GF-D8 (cell line): Measurements from ENCODE around the gene NUP62.

ENCODE experiments used
- DNase-seq: peaks from one replicate; lab custom pipeline; 2025; lab: John Stamatoyannopoulos, UW

NUP62 gene

GRCh38 chr19:49866933-49867782 lies 62.1 kb downstream of the NUP62 start, which contains the start of gene PNKP:
TSS of gene PNKP (minus strand) at chr19:49867576. CDS start at chr19:49867204, 372 bp downstream.
- peak; percentile 93 for DNase-seq

GRCh38 chr19:49864890-49865289 lies 64.4 kb downstream of the NUP62 start:
- no peak for DNase-seq

DNA sequence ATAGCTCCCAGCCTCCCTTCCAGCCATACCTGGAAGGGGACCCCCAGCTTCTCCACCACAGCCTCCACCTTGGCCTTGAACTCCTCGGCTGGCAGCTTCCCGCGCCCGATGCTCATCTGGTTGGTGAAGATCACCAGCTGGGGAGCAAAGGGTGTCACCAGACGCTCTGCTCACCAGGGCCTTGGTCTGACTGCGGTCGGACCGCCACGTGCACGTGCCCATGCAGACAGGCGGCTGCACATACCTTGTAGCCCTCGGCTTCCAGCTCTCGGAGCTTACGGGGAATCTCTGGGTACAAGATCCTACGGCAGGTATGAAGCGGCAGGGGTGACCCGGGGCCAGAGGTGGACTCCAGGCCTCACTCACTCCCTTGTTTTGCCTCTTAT lies 65.4 kb downstream of the NUP62 start:
- no peak for DNase-seq

GRCh38 chr19:49863254-49863934 lies 65.9 kb downstream of the NUP62 start:
- no peak for DNase-seq

- DNase-seq = no peak
Observed at GRCh38 chr19:49862391-49863253, 66.7 kb downstream of the NUP62 start.

DNA sequence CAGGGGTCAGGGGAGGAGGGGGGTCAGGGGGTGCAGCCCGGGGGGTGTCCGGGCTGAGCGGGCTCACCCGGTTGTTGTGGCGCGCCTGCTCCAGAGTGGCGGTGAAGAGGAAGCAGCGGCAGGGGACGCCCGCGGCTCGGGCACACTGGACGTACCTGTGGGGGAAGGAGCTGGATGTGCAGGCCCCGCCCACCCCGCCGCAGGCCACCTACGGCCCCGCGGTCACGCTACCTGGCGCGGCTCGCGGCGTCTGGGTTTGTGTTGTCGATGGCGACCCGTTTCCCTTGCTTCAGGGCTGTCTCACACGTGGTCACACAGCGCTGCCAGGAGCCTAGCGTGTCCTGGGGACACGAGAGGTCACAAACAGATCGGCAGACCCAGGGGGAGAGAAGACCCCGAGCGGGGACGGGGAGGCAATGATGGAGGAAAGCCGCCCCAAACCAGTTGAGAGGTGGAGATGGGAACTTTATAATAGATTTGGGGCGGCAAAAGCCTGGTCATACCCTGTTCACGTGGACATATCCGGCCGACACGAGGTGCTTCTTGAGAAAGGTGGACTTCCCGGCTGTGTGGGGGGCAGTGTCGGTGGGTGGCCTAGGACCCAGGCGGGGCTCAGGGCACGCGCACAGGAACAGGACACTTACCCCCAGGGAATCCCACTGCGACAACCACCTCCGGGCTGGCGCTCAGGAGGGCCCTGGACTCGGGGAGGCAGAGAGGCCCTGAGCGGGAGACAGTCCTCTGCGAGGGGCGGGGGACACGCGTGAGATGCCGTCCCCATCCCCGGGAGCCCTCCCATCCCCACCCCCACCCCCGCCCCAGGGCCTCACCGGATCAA lies 67.5 kb downstream of the NUP62 start:
- no peak for DNase-seq

DNA sequence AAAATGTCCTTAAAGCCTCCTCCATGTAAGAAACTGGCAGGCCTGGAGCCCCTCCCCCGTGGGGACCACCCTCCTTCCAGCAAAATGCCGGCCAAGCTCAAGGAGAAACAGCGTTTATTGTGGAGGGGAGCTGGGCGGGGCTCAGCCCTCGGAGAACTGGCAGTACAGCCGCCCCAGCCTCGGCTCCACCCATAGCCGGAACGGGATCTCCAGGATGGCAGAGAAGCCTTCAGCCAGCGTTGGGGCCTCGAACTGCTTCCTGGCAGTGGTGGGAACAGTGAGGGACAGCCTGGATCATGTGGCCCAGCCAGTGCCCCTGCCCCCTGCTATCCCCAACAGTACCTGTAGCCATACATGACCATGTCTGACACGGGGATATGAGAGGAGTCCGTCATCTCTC lies 68.2 kb downstream of the NUP62 start:
- DNase-seq = no peak

- no peak for DNase-seq
Observed at GRCh38 chr19:49860336-49861102, 68.8 kb downstream of the NUP62 start.

GRCh38 chr19:49859682-49860335 lies 69.5 kb downstream of the NUP62 start:
- DNase-seq = no peak

DNA sequence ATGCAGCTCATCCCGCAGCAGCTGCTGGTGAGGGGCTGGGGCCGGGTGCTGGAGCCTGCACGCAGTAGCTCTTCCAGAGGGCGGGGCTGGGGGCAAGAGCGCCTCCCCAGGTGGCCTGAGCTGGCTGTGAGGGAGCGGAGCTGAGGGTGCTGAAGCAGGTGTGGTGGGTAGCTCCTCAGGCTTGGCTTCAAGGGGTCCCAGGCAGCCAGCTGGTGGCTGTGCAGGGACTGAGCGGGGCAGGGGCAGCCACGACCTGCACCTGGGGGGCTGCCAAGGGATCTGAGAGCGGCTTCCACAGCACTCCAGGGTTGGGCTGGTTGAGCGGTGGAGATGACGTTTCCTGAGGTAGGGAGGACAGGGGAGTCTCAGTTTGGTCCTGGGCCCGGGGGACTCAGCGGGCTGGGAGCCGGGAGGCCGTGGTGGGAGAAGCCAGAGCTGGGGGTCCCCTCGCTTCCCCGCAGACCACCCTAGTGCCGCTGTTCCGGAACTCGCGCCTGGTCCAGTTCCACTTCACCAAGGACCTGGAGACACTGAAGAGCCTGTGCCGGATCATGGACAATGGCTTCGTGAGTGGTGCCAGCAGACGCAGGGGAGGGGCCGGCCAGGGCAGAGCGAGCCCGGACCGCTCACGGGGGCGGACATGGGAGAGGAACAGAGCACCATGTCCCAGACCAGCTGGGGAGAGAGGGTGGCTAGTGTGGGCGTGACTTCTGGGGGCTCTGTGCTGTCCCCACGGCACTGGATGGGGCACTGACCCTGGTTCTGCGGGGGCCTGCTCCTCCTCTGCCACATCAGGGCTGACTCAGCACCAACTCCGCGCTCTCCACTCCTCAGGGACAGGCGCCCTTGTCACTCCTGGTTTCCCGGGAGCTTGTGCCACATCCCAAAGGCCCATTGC lies 71.0 kb downstream of the NUP62 start:
- no peak for DNase-seq

- DNase-seq = no peak
Observed at GRCh38 chr19:49857838-49858087, 71.5 kb downstream of the NUP62 start.

GRCh38 chr19:49857061-49857837 lies 72.1 kb downstream of the NUP62 start:
- no peak for DNase-seq
